Left renal cortex interstitium (tissue), 4 donors: ENCODE results near the gene BTBD16. TPM values are rescaled to one million over a fixed set of nuclear protein-coding genes. Genes with fewer than 3 reads are reported as not detected.
A peak's percentile ranks its signal among the peaks of the same experiment; 100 is the strongest.

Experiments
- DNase-seq, 4 donors: peaks; one replicate each; pipeline ENCODE4 v3.0.0-alpha.2; 2013; ENCODE audit warnings: low read depth in 4 of 4, low spot score in 2 of 4, missing footprints in 1 of 4
- polyA plus RNA-seq, 4 donors: library from polyadenylated mRNA; unstranded; fragments of 120-200 nt; gene quantifications; one replicate each; pipeline ENCODE4 v1.2.1, GENCODE V29; 2013; ENCODE audit not compliant: insufficient read length in 4 of 4

The BTBD16 gene
- polyA plus RNA-seq, 4 donors = 0.45 to 1.8 (median 1.1) TPM

- DNase-seq = no peak
These were observed 91.5 kb downstream of the BTBD16 start for GRCh38 chr10:122362621-122363020.

DNA sequence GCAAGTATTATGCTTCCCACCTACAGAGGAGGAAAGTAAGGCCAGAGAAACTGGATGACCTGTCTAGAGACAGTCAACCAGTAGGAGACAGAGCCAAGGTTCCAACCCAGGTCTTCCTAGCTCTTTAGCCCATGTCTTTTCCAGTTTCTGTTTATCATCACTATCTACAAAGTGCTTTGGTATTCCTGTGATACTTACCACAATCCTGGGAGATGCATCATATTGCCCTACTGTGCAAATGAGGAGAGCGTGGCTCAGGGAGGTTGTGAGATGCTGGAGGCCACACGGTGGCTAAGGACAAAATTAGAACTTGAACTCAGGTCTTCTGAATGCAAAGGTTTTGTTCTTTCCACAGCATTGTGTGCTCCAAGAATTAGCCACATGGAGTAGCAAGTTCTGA, 92.2 kb downstream of the BTBD16 start:
- no peak for DNase-seq

- DNase-seq = no peak
These were observed 92.8 kb downstream of the BTBD16 start for GRCh38 chr10:122363722-122364463.

- no peak for DNase-seq
These were observed 97.6 kb downstream of the BTBD16 start for GRCh38 chr10:122368502-122369254.

- DNase-seq = no peak
These were observed 102.0 kb downstream of the BTBD16 start for GRCh38 chr10:122373108-122373507.

- DNase-seq = peak in 2 of 4 donors; percentile 23 to 45
These were observed 102.6 kb downstream of the BTBD16 start for GRCh38 chr10:122373721-122374120.

DNA sequence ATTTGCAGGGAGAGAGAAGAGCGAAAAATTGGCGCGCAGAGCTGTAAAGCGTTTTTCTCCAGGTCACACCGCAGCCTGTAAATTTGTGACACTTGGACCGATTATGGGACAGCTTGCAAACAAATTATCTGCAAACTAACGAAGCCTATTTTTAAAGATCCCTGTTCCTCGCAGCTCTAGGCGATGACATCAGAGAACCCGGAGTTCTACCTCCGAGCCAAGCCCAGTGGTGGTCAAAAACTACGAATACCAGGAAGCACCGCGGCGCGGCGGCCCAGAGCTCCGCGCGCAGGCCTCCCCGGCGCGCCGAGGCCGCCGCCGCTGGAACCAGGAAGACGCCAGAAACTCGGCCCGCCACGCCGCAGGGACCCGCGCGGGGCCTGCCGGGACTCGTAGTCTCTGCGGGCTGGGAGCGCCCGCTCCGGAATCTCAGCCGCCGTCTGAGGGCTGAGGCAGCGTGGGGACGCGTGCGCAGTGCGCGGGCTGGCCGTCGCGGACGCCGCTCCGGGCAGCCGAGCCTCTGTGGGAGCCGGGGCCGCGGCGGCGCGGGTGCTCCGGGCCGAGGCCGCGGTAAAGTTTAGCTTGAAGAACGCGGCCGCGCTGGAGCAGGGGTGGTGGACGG, 103.3 kb downstream of the BTBD16 start, which contains the start of gene PLEKHA1:
TSS of gene PLEKHA1 (plus strand) at position 472 of the 622 bp plus-strand sequence. CDS start 18,493 bp downstream, outside the sequence.
- peak; percentile 74 to 89 (median 82) for DNase-seq

GRCh38 chr10:122374859-122375678, 104.0 kb downstream of the BTBD16 start:
- DNase-seq = peak; percentile 29 to 54 (median 41)

GRCh38 chr10:122375679-122376160, 104.6 kb downstream of the BTBD16 start:
- DNase-seq = no peak

GRCh38 chr10:122376364-122376961, 105.4 kb downstream of the BTBD16 start:
- DNase-seq = no peak

GRCh38 chr10:122379041-122379440, 107.9 kb downstream of the BTBD16 start:
- no peak for DNase-seq

GRCh38 chr10:122379537-122379936, 108.4 kb downstream of the BTBD16 start:
- DNase-seq = no peak

DNA sequence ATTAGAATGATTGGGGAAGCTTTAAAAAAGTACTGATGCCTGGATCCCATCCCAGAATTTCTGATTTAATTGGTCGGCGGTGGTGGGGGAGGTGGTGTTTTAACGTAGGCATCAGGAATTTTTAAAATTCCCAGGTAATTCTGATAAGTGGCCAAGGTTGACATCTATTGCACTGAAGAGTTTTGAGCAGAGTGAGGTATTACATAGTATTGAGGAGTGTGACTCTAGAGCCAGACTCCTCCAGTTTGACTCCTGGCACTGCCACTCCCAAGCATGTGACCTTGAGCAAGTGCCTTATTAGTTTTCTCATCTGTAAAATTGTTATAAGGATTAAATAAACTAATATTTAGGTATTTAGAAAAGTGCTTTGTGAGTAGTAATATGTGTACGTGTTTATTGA, 109.6 kb downstream of the BTBD16 start:
- no peak for DNase-seq

DNA sequence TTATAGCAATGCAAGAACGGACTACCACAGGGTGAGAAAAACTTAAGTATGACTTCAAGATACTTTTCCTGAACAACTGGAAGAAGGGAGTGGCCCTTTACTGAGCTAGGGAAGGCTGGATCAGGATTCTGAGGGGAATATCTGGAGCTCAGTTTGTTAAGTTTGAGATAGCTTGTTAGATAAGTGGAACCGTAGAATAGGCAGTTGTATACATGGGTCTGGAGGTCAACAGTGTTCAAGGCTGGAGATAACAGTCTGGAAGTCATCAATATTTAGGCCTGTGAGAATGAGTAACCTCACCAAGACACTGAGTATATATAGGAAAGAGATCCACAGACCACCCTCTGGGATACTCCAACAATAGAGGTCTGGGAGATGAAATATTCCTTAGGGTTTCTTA, 110.6 kb downstream of the BTBD16 start:
- no peak for DNase-seq

- no peak for DNase-seq
These were observed 115.4 kb downstream of the BTBD16 start for GRCh38 chr10:122386514-122386913.

DNA sequence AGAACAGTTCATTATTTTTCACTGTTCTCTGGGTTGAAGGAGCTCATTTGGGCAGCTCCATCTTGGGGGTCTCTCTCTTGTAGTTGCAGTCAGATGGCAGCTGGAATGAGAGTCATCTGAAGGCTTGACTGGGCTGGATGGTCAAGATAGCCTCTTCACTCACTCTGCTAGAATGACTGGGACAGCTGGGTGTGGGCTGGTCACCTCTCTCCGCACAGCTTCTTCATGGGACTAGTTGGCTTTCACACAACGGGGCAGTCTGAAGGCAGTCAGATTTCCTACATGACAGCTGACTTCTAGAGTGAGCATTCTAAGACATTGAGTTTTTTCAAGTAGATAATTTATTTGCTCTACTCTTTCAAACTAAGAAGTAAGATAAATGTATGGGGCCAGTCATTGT, 116.5 kb downstream of the BTBD16 start:
- DNase-seq = no peak
